Right lobe of liver (tissue), 6 donors: ENCODE results near the gene EXOC4. TPM values are rescaled to one million over a fixed set of nuclear protein-coding genes. Genes with fewer than 3 reads are reported as not detected.
A peak's percentile ranks its signal among the peaks of the same experiment; 100 is the strongest.

Experiments
- ATAC-seq, 4 donors: fragments of 200-7000 bp; cut with Tn5 transposase; one replicate each; pipeline ENCODE4 v1.9.1; 2020; ENCODE audit warnings: mild to moderate bottlenecking in 4 of 4, moderate library complexity in 4 of 4
- DNase-seq, 3 donors: peaks; one replicate each; pipeline ENCODE4 v3.0.0-alpha.2; 2020
- H3K27ac ChIP-seq, 3 donors: fragments of 200-600 bp; one replicate each; pipeline ENCODE4 v1.8.0; 2022
- H3K27me3 ChIP-seq, 2 donors: fragments of 200-600 bp; one replicate each; pipeline ENCODE4 v1.8.0; 2022
- H3K36me3 ChIP-seq, 4 donors: fragments of 200-600 bp; sonication (generic) in 1 of 4; one replicate each; pipeline versions ENCODE4 v1.5.1 to v1.8.0; 2017 to 2022; ENCODE audit warnings: control low read depth in 1 of 4
- H3K4me1 ChIP-seq, 4 donors: fragments of 200-600 bp; sonication (generic) in 1 of 4; one replicate each; pipeline versions ENCODE4 v1.5.1 to v1.8.0; 2017 to 2022; ENCODE audit warnings: control low read depth in 1 of 4
- H3K4me3 ChIP-seq, 3 donors: fragments of 200-600 bp; one replicate each; pipeline ENCODE4 v1.8.0; 2022
- H3K9me3 ChIP-seq, 4 donors: fragments of 200-600 bp; sonication (generic) in 1 of 4; one replicate each; pipeline versions ENCODE4 v1.5.1 to v1.8.0; 2017 to 2022; ENCODE audit warnings: control low read depth in 1 of 4
- CTCF ChIP-seq, 4 donors: fragments of 200-600 bp in 3 of 4; fragments of 450-650 bp in 1 of 4; IDR thresholded peaks; one replicate each; pipeline versions ENCODE4 v1.5.1 to v1.8.0; 2016 to 2022; ENCODE audit warnings: antibody characterized with exemption in 4 of 4, mild to moderate bottlenecking in 2 of 4
- POLR2A ChIP-seq: fragments of 450-650 bp; IDR thresholded peaks from one replicate; pipeline ENCODE4 v1.6.1; 2017; ENCODE audit warnings: antibody characterized with exemption, mild to moderate bottlenecking
- WGBS: methylation state at CpG from one replicate; pipeline ENCODE4 v1.1.6; 2018; ENCODE audit warnings: low coverage, low lambda C conversion rate; ENCODE audit not compliant: insufficient coverage; ENCODE audit errors: missing lambda C conversion rate; 5-methylcytosine and 5-hydroxymethylcytosine counted together
- intact Hi-C, 2 donors: fragments of 100-400 bp; cut with DNase I; formaldehyde crosslinking; loops; one replicate each; pipeline versions ENCODE4 v1.11.2 to v1.14.1; 2022
- total RNA-seq, 6 experiments: library from RNA; depleted of rRNA in 2 of 6; stranded (reverse); fragments of >200 nt in 2 of 6; fragmentation: NEBNext Ultra II Directional in 3 of 6; extraction: Animal tissue kit (Norgen Biotek cat#: 25700) in 3 of 6; gene quantifications; one replicate each; pipeline versions ENCODE4 v1.1.0 to v1.2.4, GENCODE V29; 2016 to 2023
- donor health status: DM: no; HTN: yes; CAD: no.
- donor health status: DM: no; HTN: no; CAD: no.
- donor health status: DM: no; HTN: no; CAD: no.
- donor health status: DM: no; HTN: yes; CAD: no.
- donor health status: DM: no; HTN: yes; CAD: no.

The EXOC4 gene
- total RNA-seq, 6 experiments from 2014 or later: 23.7 to 33.5 (median 30.0) TPM

- intact Hi-C loops: no loop called here
- no peaks in the 10 kb centered on the region for H3K27me3 ChIP-seq
- no peak overlapping the region for H3K27ac ChIP-seq
- DNase-seq: no peak
- H3K36me3 ChIP-seq: peaks cover 0 to 33% (median 2%) of the 10 kb centered on the region in 4 donors
- H3K4me1 ChIP-seq: no peaks in the 10 kb centered on the region
- 11% methylated on average over 3 of the region's 3 CpGs for WGBS
- H3K9me3 ChIP-seq: no peaks in the 10 kb centered on the region
- no peak overlapping the region for H3K4me3 ChIP-seq
- TF ChIP-seq CTCF (IDR thresholded peaks at IDR 0.05): no peak
- TF ChIP-seq POLR2A: no peak
- peak; percentile 27 to 42 (median 34) for ATAC-seq
Measured at GRCh38 chr7:133310232-133310862, 57.5 kb downstream of the EXOC4 start.

GRCh38 chr7:133313575-133313974 is 60.7 kb downstream of the EXOC4 start:
- no peak overlapping the region for H3K4me3 ChIP-seq
- ATAC-seq (no peak), DNase-seq (no peak)
- no peaks in the 10 kb centered on the region for H3K27me3 ChIP-seq
- no peaks in the 10 kb centered on the region for H3K4me1 ChIP-seq
- TF ChIP-seq POLR2A: no peak
- no peak for TF ChIP-seq CTCF (IDR thresholded peaks at IDR 0.05)
- intact Hi-C loops: no loop called here
- 100% methylated on average over 1 of the region's 1 CpG for WGBS
- H3K27ac ChIP-seq: no peak overlapping the region
- peaks cover 0 to 7% (median 0%) of the 10 kb centered on the region in 4 donors for H3K36me3 ChIP-seq
- H3K9me3 ChIP-seq: no peaks in the 10 kb centered on the region

GRCh38 chr7:133314084-133314483 is 61.2 kb downstream of the EXOC4 start:
- DNase-seq (no peak), ATAC-seq (no peak)
- intact Hi-C loops: no loop called here
- no peaks in the 10 kb centered on the region for H3K27me3 ChIP-seq
- no peak for TF ChIP-seq POLR2A
- H3K9me3 ChIP-seq: no peaks in the 10 kb centered on the region
- 93% methylated on average over 1 of the region's 1 CpG for WGBS
- H3K4me1 ChIP-seq: no peaks in the 10 kb centered on the region
- no peak overlapping the region for H3K4me3 ChIP-seq
- peaks cover 0 to 3% (median 0%) of the 10 kb centered on the region in 4 donors for H3K36me3 ChIP-seq
- H3K27ac ChIP-seq: no peak overlapping the region

- DNase-seq (no peak), ATAC-seq (no peak)
- H3K36me3 ChIP-seq: peaks cover 0 to 3% (median 0%) of the 10 kb centered on the region in 4 donors
- 93% methylated on average over 5 of the region's 6 CpGs for WGBS
- H3K9me3 ChIP-seq: no peaks in the 10 kb centered on the region
- no peak overlapping the region for H3K27ac ChIP-seq
- no peaks in the 10 kb centered on the region for H3K27me3 ChIP-seq
- H3K4me3 ChIP-seq: no peak overlapping the region
- TF ChIP-seq POLR2A (no peak), CTCF (IDR thresholded peaks at IDR 0.05) (no peak)
- intact Hi-C loops: no loop called here
- no peaks in the 10 kb centered on the region for H3K4me1 ChIP-seq
Measured at GRCh38 chr7:133315332-133316040, 62.6 kb downstream of the EXOC4 start.

- ATAC-seq (no peak), DNase-seq (no peak)
- Histone ChIP-seq H3K27me3 (no peaks in the 10 kb centered on the region), H3K36me3 (no peaks in the 10 kb centered on the region), H3K9me3 (no peaks in the 10 kb centered on the region), H3K4me1 (no peaks in the 10 kb centered on the region), H3K4me3 (no peak overlapping the region), H3K27ac (no peak overlapping the region)
- 95% methylated on average over 2 of the region's 2 CpGs for WGBS
- TF ChIP-seq POLR2A: no peak
- no peak for TF ChIP-seq CTCF (IDR thresholded peaks at IDR 0.05)
- intact Hi-C loops: no loop called here
Measured at GRCh38 chr7:133319842-133320241, 67.0 kb downstream of the EXOC4 start.
